ENCODE results near the gene VIT.

DNA sequence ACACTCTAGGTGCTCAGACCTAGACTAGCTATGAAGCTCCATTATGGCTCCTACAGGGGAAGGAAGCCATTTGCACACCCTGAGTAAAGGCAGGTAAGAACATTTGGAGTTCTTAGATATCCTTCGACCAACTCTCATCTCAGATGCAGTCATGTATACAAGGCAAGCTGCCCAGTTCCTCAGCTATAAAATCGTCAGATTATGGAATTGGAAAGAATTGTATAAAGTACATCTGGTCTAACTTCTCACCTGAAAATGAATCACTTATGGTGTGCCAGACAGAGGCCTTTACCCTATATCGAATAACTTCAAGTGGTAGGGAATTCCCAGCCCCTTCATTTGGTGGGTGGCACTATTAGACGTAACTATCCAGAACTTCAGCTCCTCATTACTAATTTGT lies 79.3 kb downstream of the VIT start:
- TF ChIP-seq, protein P1, sequence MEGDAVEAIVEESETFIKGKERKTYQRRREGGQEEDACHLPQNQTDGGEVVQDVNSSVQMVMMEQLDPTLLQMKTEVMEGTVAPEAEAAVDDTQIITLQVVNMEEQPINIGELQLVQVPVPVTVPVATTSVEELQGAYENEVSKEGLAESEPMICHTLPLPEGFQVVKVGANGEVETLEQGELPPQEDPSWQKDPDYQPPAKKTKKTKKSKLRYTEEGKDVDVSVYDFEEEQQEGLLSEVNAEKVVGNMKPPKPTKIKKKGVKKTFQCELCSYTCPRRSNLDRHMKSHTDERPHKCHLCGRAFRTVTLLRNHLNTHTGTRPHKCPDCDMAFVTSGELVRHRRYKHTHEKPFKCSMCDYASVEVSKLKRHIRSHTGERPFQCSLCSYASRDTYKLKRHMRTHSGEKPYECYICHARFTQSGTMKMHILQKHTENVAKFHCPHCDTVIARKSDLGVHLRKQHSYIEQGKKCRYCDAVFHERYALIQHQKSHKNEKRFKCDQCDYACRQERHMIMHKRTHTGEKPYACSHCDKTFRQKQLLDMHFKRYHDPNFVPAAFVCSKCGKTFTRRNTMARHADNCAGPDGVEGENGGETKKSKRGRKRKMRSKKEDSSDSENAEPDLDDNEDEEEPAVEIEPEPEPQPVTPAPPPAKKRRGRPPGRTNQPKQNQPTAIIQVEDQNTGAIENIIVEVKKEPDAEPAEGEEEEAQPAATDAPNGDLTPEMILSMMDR (IDR thresholded peaks at IDR 0.05): no peak
- TF ChIP-seq EZH2 (IDR thresholded peaks at IDR 0.05): no peak
- TF ChIP-seq EZH2phosphoT487 (IDR thresholded peaks at IDR 0.05): no peak
